MM.1S (cell line): ENCODE results near the gene STK32C.

Experiments used
- DNase-seq: peaks from one replicate; pipeline ENCODE4 v3.0.0-alpha.2; 2015
- H2AFZ ChIP-seq: fragments of 300-600 bp; sonication (generic); 2 replicates; pipeline ENCODE4 v1.6.0; 2016; ENCODE audit warnings: antibody characterized with exemption, low read length
- H3F3A ChIP-seq: fragments of 300-600 bp; sonication (generic); 2 replicates; pipeline ENCODE4 v1.6.1; 2016; ENCODE audit warnings: mild to moderate bottlenecking, antibody characterized with exemption, low read length, moderate library complexity, mixed read lengths; ENCODE audit not compliant: insufficient read depth
- H3K27ac ChIP-seq: fragments of 300-600 bp; sonication (generic); 2 replicates; pipeline ENCODE4 v1.5.1; 2016; ENCODE audit warnings: mild to moderate bottlenecking, low read length
- H3K27me3 ChIP-seq: fragments of 300-600 bp; sonication (generic); replicated peaks from 2 replicates; pipeline ENCODE4 v1.6.0; 2016; ENCODE audit warnings: low read length; ENCODE audit not compliant: insufficient read depth
- H3K36me3 ChIP-seq: fragments of 300-600 bp; sonication (generic); replicated peaks from 2 replicates; pipeline ENCODE4 v1.6.1; 2016; ENCODE audit warnings: mild to moderate bottlenecking, low read length, mixed read lengths; ENCODE audit not compliant: insufficient read depth
- H3K4me1 ChIP-seq: fragments of 300-600 bp; sonication (generic); 2 replicates; pipeline ENCODE4 v1.6.1; 2016; ENCODE audit warnings: low read length, mixed read lengths
- H3K4me2 ChIP-seq: fragments of 300-600 bp; sonication (generic); 2 replicates; pipeline ENCODE4 v1.6.0; 2016; ENCODE audit warnings: low read depth, low read length
- H3K4me3 ChIP-seq: fragments of 300-600 bp; sonication (generic); 2 replicates; pipeline ENCODE4 v1.5.1; 2016; ENCODE audit warnings: low read length, mixed read lengths
- H3K79me2 ChIP-seq: fragments of 300-600 bp; sonication (generic); 2 replicates; pipeline ENCODE4 v1.6.1; 2016; ENCODE audit warnings: mixed run types, low read length, mixed read lengths
- H3K9ac ChIP-seq: fragments of 300-600 bp; sonication (generic); 2 replicates; pipeline ENCODE4 v1.6.1; 2016; ENCODE audit warnings: low read length, mixed read lengths
- H3K9me2 ChIP-seq: fragments of 300-600 bp; sonication (generic); replicated peaks from 2 replicates; pipeline ENCODE4 v1.6.1; 2016; ENCODE audit warnings: mild to moderate bottlenecking, low read length, mixed read lengths; ENCODE audit not compliant: insufficient read depth
- H3K9me3 ChIP-seq: fragments of 300-600 bp; sonication (generic); replicated peaks from 2 replicates; pipeline ENCODE4 v1.6.1; 2016; ENCODE audit warnings: mild to moderate bottlenecking, low read length, mixed read lengths; ENCODE audit not compliant: insufficient read depth
- H4K20me1 ChIP-seq: fragments of 300-600 bp; sonication (generic); 2 replicates; pipeline ENCODE4 v1.6.1; 2016; ENCODE audit warnings: mild to moderate bottlenecking, low read length, moderate library complexity, mixed read lengths; ENCODE audit not compliant: insufficient read depth
- CTCF ChIP-seq: fragments of 300-600 bp; sonication (generic); IDR thresholded peaks from 2 replicates; pipeline ENCODE4 v1.5.1; 2016; ENCODE audit warnings: antibody characterized with exemption, low read length, mixed read lengths
- EZH2 ChIP-seq: fragments of 300-600 bp; sonication (generic); optimal IDR thresholded peaks from 2 replicates; pipeline ENCODE3; 2017; ENCODE audit warnings: low read depth, mild to moderate bottlenecking, antibody characterized with exemption, low read length, mixed read lengths
- EZH2phosphoT487 ChIP-seq: fragments of 300-600 bp; sonication (generic); IDR thresholded peaks from 2 replicates; pipeline ENCODE4 v1.6.1; 2018; ENCODE audit warnings: antibody characterized with exemption, low read length

The STK32C gene

GRCh38 chr10:132346806-132347205 is 39.1 kb upstream of the STK32C start:
- no peaks in the 10 kb centered on the region for H3K36me3 ChIP-seq
- no peak for DNase-seq
- H4K20me1 ChIP-seq = no peaks in the 10 kb centered on the region
- no peaks in the 10 kb centered on the region for H3F3A ChIP-seq
- no peaks in the 10 kb centered on the region for H3K9me3 ChIP-seq
- H3K9me2 ChIP-seq = no peaks in the 10 kb centered on the region
- H3K4me2 ChIP-seq = no peak overlapping the region
- no peak overlapping the region for H3K9ac ChIP-seq
- no peak overlapping the region for H2AFZ ChIP-seq
- no peak overlapping the region for H3K27ac ChIP-seq
- no peaks in the 10 kb centered on the region for H3K79me2 ChIP-seq
- H3K27me3 ChIP-seq = no peaks in the 10 kb centered on the region
- no peak for TF ChIP-seq EZH2phosphoT487
- TF ChIP-seq EZH2 = no peak
- TF ChIP-seq CTCF = no peak
- no peaks in the 10 kb centered on the region for H3K4me1 ChIP-seq
- H3K4me3 ChIP-seq = no peak overlapping the region

- DNase-seq = no peak
- no peak overlapping the region for H2AFZ ChIP-seq
- no peaks in the 10 kb centered on the region for H3K4me1 ChIP-seq
- H3F3A ChIP-seq = no peaks in the 10 kb centered on the region
- no peak for TF ChIP-seq EZH2phosphoT487
- TF ChIP-seq EZH2 = no peak
- TF ChIP-seq CTCF = no peak
- H3K27ac ChIP-seq = no peak overlapping the region
- no peak overlapping the region for H3K4me2 ChIP-seq
- no peaks in the 10 kb centered on the region for H3K27me3 ChIP-seq
- H3K79me2 ChIP-seq = no peaks in the 10 kb centered on the region
- H3K36me3 ChIP-seq = no peaks in the 10 kb centered on the region
- H3K9me3 ChIP-seq = no peaks in the 10 kb centered on the region
- H4K20me1 ChIP-seq = no peaks in the 10 kb centered on the region
- no peak overlapping the region for H3K9ac ChIP-seq
- H3K4me3 ChIP-seq = no peak overlapping the region
- no peaks in the 10 kb centered on the region for H3K9me2 ChIP-seq
Observed at GRCh38 chr10:132345345-132345744, 37.6 kb upstream of the STK32C start.

- H3K4me1 ChIP-seq = no peaks in the 10 kb centered on the region
- no peaks in the 10 kb centered on the region for H4K20me1 ChIP-seq
- H3K9me3 ChIP-seq = no peaks in the 10 kb centered on the region
- no peaks in the 10 kb centered on the region for H3K9me2 ChIP-seq
- H2AFZ ChIP-seq = no peak overlapping the region
- H3F3A ChIP-seq = no peaks in the 10 kb centered on the region
- H3K27me3 ChIP-seq = no peaks in the 10 kb centered on the region
- H3K4me3 ChIP-seq = no peak overlapping the region
- no peak overlapping the region for H3K27ac ChIP-seq
- TF ChIP-seq EZH2phosphoT487 (no peak), EZH2 (no peak), CTCF (no peak)
- no peak for DNase-seq
- H3K4me2 ChIP-seq = no peak overlapping the region
- H3K9ac ChIP-seq = no peak overlapping the region
- no peaks in the 10 kb centered on the region for H3K36me3 ChIP-seq
- no peaks in the 10 kb centered on the region for H3K79me2 ChIP-seq
Observed at GRCh38 chr10:132344386-132344785, 36.6 kb upstream of the STK32C start.
